HG02759 (cell line): ENCODE data around the gene NMNAT2.

Source experiments
- ATAC-seq: cut with Tn5 transposase; IDR thresholded peaks from one replicate; pipeline ENCODE4 v1.9.1; 2021; ENCODE audit warnings: mild to moderate bottlenecking, moderate library complexity; ENCODE audit not compliant: unreplicated experiment

The NMNAT2 gene

GRCh38 chr1:183319606-183320005, 98.6 kb downstream of the NMNAT2 start:
- no peak for ATAC-seq

- no peak for ATAC-seq
Measured at GRCh38 chr1:183319051-183319450, 99.1 kb downstream of the NMNAT2 start.

GRCh38 chr1:183318433-183318832, 99.7 kb downstream of the NMNAT2 start:
- peak; percentile 82 for ATAC-seq

- ATAC-seq: no peak
Measured at GRCh38 chr1:183315991-183316758, 102.0 kb downstream of the NMNAT2 start.

GRCh38 chr1:183313063-183313462, 105.1 kb downstream of the NMNAT2 start:
- no peak for ATAC-seq

GRCh38 chr1:183310753-183311479, 107.3 kb downstream of the NMNAT2 start:
- ATAC-seq: no peak

GRCh38 chr1:183308719-183309118, 109.5 kb downstream of the NMNAT2 start:
- no peak for ATAC-seq

- ATAC-seq: peak; percentile 64
Measured at GRCh38 chr1:183306317-183307042, 111.7 kb downstream of the NMNAT2 start.

GRCh38 chr1:183304440-183305107, 113.6 kb downstream of the NMNAT2 start:
- no peak for ATAC-seq

GRCh38 chr1:183303901-183304300, 114.3 kb downstream of the NMNAT2 start:
- no peak for ATAC-seq

GRCh38 chr1:183303323-183303645, 114.9 kb downstream of the NMNAT2 start:
- no peak for ATAC-seq

GRCh38 chr1:183302452-183303322, 115.5 kb downstream of the NMNAT2 start:
- no peak for ATAC-seq

- ATAC-seq: no peak
Measured at GRCh38 chr1:183301239-183301638, 116.9 kb downstream of the NMNAT2 start.

GRCh38 chr1:183300828-183301227, 117.4 kb downstream of the NMNAT2 start:
- ATAC-seq: no peak

GRCh38 chr1:183300395-183300794, 117.8 kb downstream of the NMNAT2 start:
- ATAC-seq: no peak

- no peak for ATAC-seq
Measured at GRCh38 chr1:183296782-183297181, 121.4 kb downstream of the NMNAT2 start.

- ATAC-seq: no peak
Measured at GRCh38 chr1:183295521-183295920, 122.7 kb downstream of the NMNAT2 start.

GRCh38 chr1:183293876-183294275, 124.3 kb downstream of the NMNAT2 start:
- no peak for ATAC-seq

- no peak for ATAC-seq
Measured at GRCh38 chr1:183293241-183293640, 124.9 kb downstream of the NMNAT2 start.

GRCh38 chr1:183291802-183292514, 126.2 kb downstream of the NMNAT2 start:
- ATAC-seq: no peak
